GM19452 (cell line): ENCODE data around the gene SMIM17.

Experiments used
- ATAC-seq: cut with Tn5 transposase; IDR thresholded peaks from one replicate; pipeline ENCODE4 v1.9.1; 2021; ENCODE audit not compliant: unreplicated experiment

The SMIM17 gene

DNA sequence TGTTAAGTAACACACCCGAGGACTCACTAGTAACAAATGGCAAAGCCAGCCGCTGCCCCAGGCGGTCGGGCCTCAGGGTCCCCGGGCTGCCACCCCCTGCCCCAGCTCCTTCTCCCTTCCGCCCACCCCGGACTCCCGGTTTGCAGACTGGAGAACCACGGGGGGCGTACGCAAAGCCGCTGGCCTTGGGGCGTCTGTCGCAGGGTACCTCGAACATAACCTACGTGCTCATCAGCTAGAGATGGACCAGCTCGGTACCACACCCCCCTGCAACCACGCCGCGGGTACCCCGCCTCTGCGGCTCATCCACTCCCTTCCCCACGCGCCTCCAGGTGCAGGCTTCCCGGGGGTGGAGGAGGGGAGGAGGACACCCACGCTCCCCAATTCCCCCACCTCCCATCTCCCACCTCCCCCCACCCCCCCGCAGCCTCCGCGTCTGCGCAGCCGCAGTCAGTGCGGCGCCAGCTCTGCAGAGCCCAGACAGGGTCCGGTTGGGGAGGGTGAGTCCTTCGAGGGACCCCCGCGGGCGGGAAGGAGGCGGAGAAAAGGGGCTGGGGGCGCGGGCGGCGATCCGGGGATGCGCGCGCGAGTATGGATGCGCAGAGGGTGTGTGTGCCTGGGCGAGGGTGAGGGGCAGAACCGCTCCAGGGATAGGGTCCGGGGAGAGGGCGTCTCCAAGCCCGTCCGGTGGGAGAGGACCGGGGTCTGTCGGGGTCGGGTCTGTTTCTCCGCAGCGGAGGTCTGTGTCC, at the start of gene SMIM17:
SMIM17 (plus strand) TSS at position 449 of the 749 bp plus-strand sequence. CDS start 2,509 bp downstream, outside the sequence.
- ATAC-seq = no peak

DNA sequence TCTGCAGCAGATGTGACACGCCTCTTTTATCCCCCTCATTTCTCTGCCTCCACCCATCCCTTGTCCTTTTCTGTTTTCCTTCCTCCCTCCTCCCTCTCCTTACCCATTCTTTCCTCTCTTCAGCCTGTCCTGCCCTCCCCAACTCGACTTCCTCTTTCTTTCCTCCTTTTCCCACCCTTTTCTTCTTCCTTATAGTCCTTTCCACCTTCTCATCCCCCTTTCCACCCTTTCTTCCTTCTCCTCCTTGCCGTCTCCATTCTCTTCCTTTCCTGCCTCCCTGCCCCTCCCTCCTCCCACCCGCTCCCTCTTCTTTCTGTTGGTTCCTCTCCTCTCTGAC, 48.5 kb upstream of the SMIM17 start:
- ATAC-seq = no peak

DNA sequence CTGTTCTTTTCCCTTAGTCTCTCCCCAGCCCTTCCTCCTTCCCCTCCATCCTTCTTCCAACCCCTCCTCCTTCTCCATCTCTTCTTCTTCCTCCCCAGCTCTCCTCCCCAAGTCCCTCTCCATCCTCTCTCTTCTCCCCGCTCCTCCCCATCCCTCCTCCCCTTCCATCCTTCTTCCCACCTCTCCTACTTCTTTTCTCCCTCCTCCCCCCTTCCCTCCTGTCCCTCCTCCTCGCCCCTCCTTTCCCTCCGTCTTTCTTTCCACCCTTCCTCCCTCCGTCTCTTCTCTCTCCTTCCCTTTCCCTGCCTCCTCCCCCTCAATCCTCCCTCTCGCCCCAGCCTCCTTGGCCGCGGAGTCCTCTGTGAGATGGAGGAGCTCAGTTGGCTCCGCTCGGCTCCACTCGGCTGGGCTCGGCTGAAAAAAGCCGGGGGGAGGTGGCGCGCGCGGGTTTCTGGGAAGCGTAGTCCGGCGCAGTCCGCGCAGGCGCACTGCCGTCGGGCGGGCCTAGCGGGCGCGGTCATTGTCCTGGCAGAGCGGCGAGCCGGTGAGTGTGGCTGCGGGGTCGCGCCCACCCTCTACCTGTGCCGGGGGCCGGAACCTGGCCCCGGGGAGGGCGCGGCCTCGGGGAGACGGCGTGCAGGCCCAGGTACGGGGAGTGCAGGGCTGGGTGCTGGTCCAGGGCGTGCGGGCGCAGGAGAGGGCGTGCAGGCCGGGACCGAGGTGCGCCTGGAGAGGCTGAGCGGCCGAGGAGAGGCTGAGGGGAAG, 48.0 kb upstream of the SMIM17 start, which contains the start of gene ZNF71:
ZNF71 (plus strand) TSS at position 520 of the 765 bp plus-strand sequence. CDS start 6,257 bp downstream, outside the sequence.
- ATAC-seq = peak; percentile 90

DNA sequence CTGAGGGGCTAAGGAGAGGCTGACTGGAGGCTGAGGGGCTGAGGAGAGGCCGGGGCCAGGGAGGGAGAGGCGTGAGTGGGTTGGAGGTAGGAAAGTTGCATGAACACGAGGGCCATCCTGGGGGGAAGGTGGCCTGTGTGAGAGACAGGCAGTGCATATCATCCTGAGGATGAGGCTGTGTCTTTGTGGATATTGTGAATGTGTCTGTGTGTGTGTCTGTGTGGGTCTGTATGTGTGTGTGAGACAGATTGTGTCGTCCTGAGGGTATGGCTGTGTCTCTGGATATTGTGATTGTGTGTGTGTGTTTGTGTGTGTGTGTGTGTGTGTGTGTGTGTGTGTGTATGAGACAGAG, 47.4 kb upstream of the SMIM17 start:
- peak; percentile 15 for ATAC-seq

DNA sequence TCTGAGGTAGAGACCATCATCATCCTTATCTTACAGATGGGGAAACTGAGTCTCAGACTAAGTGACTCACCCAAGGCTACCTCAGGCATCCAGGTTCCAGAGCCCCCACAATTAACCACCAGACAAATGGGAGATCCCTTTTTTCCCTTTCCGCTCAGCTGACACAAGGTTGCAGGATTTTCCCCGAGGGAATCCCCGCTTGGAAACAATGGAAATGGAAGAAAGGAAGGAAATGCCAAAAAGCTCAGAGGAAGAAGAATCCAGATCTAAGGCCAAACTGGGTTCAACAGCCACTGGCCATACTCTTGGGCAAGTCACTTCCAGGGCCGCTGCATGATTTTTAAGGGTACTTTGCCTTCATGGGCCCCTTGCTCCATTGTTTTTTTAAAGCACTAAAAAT, 46.3 kb upstream of the SMIM17 start:
- no peak for ATAC-seq

DNA sequence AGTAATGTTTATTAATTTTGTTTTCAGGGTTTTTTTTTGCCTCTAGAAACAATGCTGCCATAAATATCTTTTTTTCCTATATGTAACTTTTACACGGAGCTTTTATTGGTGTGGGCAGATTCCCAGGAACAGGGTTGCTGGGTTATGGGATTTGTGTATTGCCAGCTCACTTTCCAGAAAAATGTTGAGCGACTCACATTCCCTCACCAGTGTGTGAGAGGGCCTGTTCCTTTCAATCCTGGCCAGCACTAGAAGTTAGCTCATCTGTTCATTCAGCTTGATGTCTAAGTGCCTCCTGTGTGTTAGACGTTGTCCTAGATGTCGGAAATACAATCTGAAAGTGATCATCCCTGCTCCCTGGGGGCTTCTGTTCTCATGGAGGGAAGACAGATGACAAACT, 45.3 kb upstream of the SMIM17 start:
- ATAC-seq = no peak

DNA sequence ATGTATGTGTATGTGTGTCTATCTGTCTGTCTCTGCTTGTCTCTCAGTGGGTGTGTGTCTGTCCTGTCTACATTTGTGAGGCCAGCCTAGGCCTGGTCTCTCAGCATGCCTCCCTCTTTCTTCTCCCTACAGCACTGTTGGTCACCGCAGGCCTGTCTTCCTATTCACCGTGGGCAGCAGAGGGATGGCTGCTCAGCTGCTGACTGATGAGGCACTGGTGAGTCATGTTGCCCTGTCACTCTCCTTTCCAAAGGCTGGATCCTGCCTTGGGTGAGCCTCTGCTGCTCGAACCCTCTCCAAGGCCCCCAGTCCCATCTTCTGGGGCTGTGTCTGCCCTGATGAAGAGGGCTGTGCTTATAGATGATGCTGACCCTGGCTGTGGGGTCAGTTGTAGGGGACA, 41.6 kb upstream of the SMIM17 start:
- ATAC-seq = no peak

DNA sequence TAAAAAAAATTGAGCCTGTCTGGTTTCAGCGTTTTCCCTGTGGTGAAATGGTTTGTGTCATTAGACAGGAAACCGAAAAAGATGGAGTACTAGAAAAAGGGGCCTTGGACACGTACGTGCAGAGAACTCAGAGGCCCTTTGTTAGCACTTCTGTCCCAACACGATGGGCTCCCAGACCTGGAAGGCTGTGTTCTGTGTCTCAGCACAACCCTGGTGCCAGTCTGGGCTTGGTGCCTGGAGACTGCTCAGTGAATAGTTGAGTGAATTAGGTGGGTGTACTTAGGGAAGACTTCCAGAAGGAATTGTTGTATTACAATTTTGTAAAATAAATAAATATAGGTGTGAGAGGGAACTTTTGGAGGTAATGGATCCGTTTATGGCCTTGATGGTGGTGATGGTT, 39.1 kb upstream of the SMIM17 start:
- no peak for ATAC-seq

DNA sequence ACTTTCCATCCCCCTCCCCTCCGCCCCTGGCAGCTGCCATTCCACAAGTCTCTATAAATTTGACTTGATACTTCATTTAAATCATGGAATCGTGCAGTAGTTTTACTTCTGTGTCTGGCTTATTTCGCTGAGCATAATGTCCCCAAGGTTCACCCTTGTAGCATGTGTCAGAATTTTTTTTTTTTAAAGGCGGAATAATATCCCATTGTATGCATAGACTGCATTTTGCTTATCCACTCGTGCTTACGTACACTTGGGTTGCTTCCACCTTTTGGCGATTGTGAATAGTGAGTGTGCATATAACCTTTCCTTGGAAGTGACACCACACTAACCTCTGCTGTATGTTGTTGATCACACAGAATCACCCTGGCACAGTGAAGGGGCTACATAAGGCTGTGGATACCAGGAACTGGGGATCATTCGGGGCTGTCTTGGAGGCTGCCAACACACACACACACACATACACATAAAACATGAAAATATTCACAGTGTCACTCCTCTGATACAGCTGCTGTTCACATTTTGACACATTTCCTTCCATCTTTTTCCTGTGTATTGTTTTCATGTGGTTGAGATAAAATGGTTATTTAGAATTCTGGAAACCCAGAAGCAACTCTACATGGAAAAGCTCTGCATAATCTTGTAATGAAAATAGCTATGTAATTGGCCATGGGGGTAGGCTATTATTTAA, 34.5 kb upstream of the SMIM17 start:
- ATAC-seq = no peak

DNA sequence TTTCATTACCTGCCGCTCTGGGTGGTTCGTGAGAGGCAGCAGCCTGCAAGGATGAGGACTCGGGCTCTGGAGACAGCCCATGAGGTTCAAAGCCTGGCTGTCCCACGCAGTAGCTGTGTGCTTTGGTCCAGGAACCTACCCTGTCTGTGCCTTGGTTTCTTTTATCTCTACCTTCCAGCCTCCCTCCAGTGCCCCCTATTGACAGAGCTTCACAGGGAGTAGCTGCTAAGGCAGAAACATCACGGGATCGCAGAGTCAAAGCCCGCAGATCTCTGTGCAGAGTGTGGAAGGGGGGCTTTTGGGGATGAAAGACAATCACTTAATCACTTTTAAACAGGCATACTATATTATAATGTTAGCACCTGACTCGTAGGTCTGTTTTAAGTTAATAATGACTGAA, 31.7 kb upstream of the SMIM17 start:
- ATAC-seq = no peak

DNA sequence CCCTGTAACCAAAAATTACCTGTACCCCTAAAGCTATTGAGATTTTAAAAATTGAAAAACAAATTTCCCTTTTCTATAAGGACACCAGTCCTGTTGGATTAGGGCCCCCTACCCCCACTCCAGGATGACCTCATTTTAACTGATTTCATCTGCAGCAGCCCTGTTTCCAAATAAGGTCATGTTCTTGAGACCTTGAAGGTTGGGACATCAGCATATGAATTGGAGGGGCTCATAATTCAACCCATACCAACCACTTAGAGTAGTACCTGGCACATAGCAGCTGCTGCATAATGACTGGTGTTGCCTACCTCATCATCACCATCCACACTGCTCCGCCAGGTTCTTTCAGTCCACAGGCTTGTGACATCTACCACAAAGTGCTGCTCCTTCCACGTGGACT, 30.2 kb upstream of the SMIM17 start:
- no peak for ATAC-seq

DNA sequence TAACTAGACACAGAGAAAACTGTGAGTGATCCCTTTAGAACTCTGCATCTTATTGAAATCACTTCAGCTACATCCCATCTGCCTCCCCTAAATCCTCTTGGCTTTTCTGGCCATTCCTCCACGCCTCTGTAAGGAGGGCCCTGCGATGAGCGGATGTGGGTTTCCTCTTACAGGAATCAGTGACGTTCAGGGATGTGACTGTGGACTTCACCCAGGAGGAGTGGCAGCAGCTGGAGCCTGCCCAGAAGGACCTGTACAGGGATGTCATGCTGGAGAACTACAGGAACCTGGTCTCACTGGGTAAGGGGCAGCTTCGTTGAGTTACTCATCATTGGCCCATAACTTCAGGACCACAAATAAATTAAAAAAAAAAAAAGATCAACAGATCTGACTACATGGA, 29.3 kb upstream of the SMIM17 start:
- ATAC-seq = no peak

DNA sequence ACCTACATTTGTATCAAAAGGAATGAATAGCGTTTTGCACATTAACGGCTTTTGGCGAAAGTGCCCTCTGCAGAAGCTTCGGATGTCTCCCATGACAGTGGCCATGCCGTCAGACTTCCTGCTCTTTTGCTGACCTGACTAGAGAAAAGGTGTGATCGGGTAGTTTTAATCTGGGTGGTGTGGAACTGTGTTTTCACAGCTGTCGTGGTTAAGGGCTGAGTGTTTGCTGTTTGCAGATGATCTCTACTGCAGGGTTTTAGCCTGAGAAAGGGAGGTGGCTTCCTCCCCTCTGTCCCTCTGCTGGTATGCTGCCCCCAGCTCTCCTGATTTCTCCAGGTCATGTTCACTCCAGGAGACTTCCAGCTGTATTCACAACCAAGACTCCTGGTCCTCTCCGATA, 25.4 kb upstream of the SMIM17 start:
- no peak for ATAC-seq

DNA sequence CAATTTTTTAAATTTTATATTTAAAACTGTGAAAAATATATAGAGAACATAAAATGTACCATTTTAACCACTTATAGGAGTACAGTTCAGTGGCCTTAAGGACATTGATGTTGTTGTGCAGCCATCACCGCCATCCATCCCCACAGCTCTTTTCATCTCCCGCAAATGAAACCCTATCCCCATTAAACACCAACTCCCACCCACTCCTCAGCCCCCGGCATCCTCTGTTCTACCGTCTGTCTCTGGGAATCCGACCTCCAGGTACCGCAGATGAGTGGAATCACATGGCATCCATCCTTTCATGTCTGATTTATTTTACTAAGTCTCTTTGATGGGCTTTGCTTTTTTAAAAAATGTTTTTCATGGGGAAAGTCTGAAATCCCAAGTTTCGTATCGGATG, 23.8 kb upstream of the SMIM17 start:
- ATAC-seq = no peak

DNA sequence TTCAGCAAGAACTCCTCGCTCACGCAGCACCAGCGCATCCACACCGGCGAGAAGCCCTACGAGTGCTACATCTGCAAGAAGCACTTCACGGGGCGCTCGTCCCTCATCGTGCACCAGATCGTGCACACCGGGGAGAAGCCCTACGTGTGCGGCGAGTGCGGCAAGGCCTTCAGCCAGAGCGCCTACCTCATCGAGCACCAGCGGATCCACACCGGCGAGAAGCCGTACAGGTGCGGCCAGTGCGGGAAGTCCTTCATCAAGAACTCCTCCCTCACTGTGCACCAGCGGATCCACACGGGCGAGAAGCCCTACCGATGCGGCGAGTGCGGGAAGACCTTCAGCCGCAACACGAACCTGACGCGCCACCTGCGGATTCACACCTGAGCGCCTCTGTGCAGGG, 20.6 kb upstream of the SMIM17 start:
- ATAC-seq = no peak

DNA sequence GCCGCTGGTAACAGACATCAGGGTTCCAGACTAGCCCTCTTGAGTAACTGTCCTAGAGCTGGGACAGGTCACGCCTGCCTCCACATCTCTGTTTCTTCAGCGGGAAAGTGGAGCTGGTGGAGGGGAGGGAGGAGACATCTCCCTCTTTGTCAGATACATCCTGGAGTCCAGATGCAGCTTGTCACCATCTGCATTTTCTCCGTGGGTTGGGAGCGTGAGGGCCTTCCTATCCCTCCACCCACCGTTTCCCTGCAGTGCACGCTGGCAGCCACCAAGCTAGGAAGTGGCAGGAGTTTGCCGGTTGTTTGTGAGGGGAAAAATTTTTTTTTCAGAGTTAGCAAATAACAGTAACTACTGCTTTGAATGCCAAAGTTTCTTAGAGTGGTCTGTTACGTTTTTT, 20.0 kb upstream of the SMIM17 start:
- no peak for ATAC-seq

DNA sequence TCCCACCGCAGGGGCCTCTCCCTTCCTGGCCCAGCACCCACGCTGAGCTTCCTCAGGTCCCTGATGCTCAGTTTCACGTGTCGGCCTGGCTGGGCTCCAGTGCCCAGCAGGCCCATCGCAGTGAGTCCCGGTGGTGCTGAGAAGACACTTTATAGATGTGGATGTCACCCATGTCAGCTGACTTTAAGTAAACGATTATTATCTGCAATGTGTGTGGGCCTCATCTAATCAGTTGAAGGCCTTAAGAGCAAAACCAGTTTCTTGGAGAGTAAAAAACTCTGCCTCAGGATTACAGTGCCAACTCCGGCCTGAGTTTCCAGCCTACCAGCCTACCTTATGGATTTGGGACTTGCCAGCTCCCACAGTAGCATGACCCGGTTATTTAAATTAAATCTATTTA, 17.3 kb upstream of the SMIM17 start:
- no peak for ATAC-seq

DNA sequence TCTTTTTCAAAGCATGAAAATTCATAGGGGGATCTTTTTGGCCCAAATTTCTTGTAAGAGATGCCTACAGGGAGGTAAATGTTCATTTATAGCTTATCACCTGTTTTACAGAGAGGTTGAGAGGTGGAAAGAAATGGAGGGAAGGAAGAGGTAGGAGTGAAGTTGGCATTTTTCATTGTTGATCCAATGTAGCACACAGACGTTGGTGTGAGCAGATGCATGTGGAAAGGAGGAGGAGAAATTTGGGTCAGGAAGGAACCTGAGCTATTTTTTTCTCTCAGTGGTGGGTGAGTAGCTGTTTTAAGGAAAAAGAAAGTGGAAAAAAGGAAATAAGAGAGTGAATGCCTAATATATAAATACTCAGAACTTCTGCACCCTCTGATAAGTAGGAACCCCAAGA, 9.9 kb upstream of the SMIM17 start:
- no peak for ATAC-seq

DNA sequence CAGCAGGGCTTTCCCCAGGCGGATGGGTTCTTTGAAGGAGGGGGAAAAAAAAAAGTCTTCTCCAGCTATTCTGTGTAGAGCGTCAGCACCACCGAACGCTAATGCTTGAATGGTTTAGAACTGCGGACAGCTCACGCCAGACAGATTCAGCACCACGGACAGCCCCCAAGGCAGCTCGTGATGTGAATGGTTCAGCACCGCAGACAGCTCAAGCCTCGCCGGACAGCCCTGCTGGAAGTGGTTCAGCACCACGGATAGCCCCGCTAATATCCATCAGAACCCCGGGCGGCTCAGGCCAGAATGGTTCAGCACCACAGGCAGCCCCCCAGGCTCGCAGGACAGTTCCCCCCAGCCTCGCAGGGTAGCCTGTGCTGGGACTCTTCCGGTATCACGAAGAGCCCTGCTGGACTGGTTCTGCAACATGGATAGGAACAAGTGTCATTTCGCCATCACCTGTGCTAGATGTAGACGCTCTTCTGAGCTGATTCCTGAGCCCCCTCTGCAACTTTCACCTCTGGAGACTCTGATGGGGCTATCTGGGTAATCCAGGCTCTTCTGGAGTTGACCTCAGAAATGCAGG, 4.9 kb upstream of the SMIM17 start:
- ATAC-seq = no peak

DNA sequence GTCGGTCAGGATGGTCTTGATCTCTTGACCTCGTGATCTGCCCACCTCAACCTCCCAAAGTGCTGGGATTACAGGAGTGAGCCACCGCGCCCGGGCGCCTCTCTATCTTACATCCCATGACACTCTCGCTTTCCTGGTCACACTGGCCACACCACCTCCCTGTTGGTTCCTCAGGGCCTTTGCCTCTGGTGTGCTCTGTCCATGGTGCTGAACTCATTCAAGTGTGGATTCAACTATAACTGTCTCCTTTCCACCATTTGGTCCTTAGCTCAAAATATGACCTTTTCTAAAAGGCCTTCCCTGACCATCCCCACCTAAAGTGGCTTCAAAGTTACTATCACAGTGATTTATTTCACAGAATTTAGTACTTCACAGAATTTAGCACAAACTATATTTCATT, 3.7 kb upstream of the SMIM17 start:
- no peak for ATAC-seq

DNA sequence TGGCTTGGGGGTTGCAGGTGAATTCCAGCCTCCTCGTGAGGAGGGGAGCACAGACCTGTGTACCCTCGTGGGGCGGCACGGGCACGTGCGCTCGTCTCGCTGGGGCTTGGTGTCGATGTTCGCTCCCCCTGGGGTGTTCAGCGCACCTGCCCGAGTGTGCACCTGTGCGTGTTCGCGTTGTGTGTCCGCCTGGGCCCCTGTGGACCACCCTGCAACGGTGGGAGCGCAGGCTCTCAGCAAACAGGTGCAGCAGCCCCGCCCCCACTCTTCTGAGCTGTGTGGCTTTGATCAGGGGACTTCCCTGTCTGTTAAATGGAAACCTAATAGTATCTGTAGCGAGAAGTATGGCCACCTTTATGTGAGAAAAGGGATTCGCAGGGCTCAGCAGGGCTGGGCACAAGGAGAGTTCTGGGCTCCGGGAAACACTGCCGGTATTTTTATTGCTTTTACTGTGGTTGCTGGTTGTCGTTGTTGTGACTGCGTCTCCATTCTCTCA, 549 bp downstream of the SMIM17 start:
- no peak for ATAC-seq

DNA sequence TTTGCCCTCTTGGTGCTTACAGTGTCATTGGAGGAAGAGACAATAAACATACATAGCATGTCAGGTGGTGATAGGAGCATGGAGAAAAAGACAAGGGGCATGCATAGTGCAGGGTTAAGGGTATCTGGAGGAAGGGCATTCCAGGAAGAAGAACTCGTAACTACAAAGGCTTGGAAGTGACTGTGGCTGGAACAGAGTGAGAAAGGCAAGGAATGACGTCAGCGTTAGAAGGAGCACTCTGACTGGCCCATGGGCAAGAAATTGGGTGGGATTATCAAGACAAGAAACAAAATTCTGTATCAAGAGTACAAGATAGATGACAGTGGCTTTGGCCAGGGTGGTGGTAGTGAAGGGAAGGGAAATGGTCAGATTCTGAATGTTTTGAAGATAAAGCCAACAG, 11.2 kb downstream of the SMIM17 start:
- no peak for ATAC-seq
